ENCODE results near the gene BSND. TPM values are rescaled to one million over a fixed set of nuclear protein-coding genes. Genes with fewer than 3 reads are reported as not detected.
"Not testable (repeated sequence)": the region's sequence is repeated elsewhere in the genome, so short reads cannot be mapped to it uniquely, and the experiment has no call there.

BSND gene
- under 1 TPM in 4 of 10 donors, not detected in 6; 0.03 to 0.08 (median 0.05) TPM for polyA plus RNA-seq (ENCODE audit: insufficient read length in 10 of 10)
- long read RNA-seq, donor 1 = 0 reads
- long read RNA-seq, donor 2 = 0 reads
- long read RNA-seq, donor 3 = 0 reads
- long read RNA-seq, donor 4 = 0 reads
- long read RNA-seq, donor 5 = 0 reads
- long read RNA-seq, donor 6 = 0 reads
- long read RNA-seq, donor 7 = 0 reads
- long read RNA-seq, donor 8 = 0 reads
- long read RNA-seq, donor 9 = 0 reads

- DNase-seq = no peak
Observed at GRCh38 chr1:54998677-54999076, at the start of gene BSND. Gene BSND (plus strand): TSS chr1:54998933. CDS start chr1:54999187, 254 bp downstream.

- no peak for DNase-seq
Observed at GRCh38 chr1:54949053-54949452, 49.7 kb upstream of the BSND start.

- peak; percentile 56 to 81 (median 71) for DNase-seq
Observed at GRCh38 chr1:54950006-54950368, 48.7 kb upstream of the BSND start.

- peak; percentile 83 to 93 (median 89) for DNase-seq
Observed at GRCh38 chr1:54950369-54951163, 48.2 kb upstream of the BSND start.

- DNase-seq = no peak
Observed at GRCh38 chr1:54951810-54952226, 46.9 kb upstream of the BSND start.

- DNase-seq = no peak
Observed at GRCh38 chr1:54952950-54953718, 45.6 kb upstream of the BSND start.

- DNase-seq = no peak
Observed at GRCh38 chr1:54953846-54954245, 44.9 kb upstream of the BSND start.

GRCh38 chr1:54955359-54955758, 43.4 kb upstream of the BSND start:
- DNase-seq = peak in 1 of 3 donors; percentile 43

- DNase-seq = no peak
Observed at GRCh38 chr1:54956726-54957125, 42.0 kb upstream of the BSND start.

- DNase-seq = no peak
Observed at GRCh38 chr1:54959241-54959640, 39.5 kb upstream of the BSND start.

- peak in 1 of 3 donors; percentile 27 for DNase-seq
Observed at GRCh38 chr1:54962612-54963395, 35.9 kb upstream of the BSND start.

- not testable (repeated sequence) for DNase-seq
Observed at GRCh38 chr1:54963829-54964228, 34.9 kb upstream of the BSND start.

- peak in 1 of 3 donors; percentile 62 for DNase-seq
Observed at GRCh38 chr1:54965624-54966340, 33.0 kb upstream of the BSND start.

- no peak for DNase-seq
Observed at GRCh38 chr1:54967372-54967771, 31.4 kb upstream of the BSND start.

GRCh38 chr1:54968551-54968950, 30.2 kb upstream of the BSND start:
- no peak for DNase-seq

- no peak for DNase-seq
Observed at GRCh38 chr1:54969879-54970278, 28.9 kb upstream of the BSND start.

- no peak for DNase-seq
Observed at GRCh38 chr1:54970901-54971300, 27.8 kb upstream of the BSND start.

GRCh38 chr1:54971317-54971791, 27.4 kb upstream of the BSND start:
- DNase-seq = no peak

GRCh38 chr1:54972436-54972835, 26.3 kb upstream of the BSND start:
- DNase-seq = no peak

- DNase-seq = peak; percentile 47 to 80 (median 61)
Observed at GRCh38 chr1:54973205-54973921, 25.4 kb upstream of the BSND start.
